ENCODE data around the gene ARHGAP19.

Gene ARHGAP19

GRCh38 chr10:97254694-97255093, 37.7 kb downstream of the ARHGAP19 start:
- Histone ChIP-seq H3K27ac (replicated peaks) (no peak overlapping the region), H3K27me3 (ENCODE audit: insufficient read depth, poor library complexity, severe bottlenecking) (no peaks in the 10 kb centered on the region), H3K4me3 (replicated peaks; ENCODE audit: insufficient read depth, low read length) (no peak overlapping the region)
- TF ChIP-seq GABPA (IDR thresholded peaks at IDR 0.05; ENCODE audit: low read depth) (no peak), CTCF (IDR thresholded peaks at IDR 0.05; ENCODE audit: insufficient read depth, low read length) (no peak), POLR2AphosphoS5 (IDR thresholded peaks at IDR 0.05; ENCODE audit: low read depth) (no peak), SPI1 (IDR thresholded peaks at IDR 0.05; ENCODE audit: borderline replicate concordance, low read depth) (no peak)
- TF ChIP-seq, protein P1, sequence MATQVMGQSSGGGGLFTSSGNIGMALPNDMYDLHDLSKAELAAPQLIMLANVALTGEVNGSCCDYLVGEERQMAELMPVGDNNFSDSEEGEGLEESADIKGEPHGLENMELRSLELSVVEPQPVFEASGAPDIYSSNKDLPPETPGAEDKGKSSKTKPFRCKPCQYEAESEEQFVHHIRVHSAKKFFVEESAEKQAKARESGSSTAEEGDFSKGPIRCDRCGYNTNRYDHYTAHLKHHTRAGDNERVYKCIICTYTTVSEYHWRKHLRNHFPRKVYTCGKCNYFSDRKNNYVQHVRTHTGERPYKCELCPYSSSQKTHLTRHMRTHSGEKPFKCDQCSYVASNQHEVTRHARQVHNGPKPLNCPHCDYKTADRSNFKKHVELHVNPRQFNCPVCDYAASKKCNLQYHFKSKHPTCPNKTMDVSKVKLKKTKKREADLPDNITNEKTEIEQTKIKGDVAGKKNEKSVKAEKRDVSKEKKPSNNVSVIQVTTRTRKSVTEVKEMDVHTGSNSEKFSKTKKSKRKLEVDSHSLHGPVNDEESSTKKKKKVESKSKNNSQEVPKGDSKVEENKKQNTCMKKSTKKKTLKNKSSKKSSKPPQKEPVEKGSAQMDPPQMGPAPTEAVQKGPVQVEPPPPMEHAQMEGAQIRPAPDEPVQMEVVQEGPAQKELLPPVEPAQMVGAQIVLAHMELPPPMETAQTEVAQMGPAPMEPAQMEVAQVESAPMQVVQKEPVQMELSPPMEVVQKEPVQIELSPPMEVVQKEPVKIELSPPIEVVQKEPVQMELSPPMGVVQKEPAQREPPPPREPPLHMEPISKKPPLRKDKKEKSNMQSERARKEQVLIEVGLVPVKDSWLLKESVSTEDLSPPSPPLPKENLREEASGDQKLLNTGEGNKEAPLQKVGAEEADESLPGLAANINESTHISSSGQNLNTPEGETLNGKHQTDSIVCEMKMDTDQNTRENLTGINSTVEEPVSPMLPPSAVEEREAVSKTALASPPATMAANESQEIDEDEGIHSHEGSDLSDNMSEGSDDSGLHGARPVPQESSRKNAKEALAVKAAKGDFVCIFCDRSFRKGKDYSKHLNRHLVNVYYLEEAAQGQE (IDR thresholded peaks at IDR 0.05; ENCODE audit: insufficient replicate concordance, low read depth): no peak
- DNase-seq (ENCODE audit: low read depth in 1 of 2, low spot score in 1 of 2): no peak

- DNase-seq (ENCODE audit: low read depth in 1 of 2, low spot score in 1 of 2): no peak
- Histone ChIP-seq H3K27me3 (ENCODE audit: insufficient read depth, poor library complexity, severe bottlenecking) (no peaks in the 10 kb centered on the region), H3K27ac (replicated peaks) (no peak overlapping the region), H3K4me3 (replicated peaks; ENCODE audit: insufficient read depth, low read length) (no peak overlapping the region)
- TF ChIP-seq POLR2AphosphoS5 (IDR thresholded peaks at IDR 0.05; ENCODE audit: low read depth) (no peak), SPI1 (IDR thresholded peaks at IDR 0.05; ENCODE audit: borderline replicate concordance, low read depth) (no peak), CTCF (IDR thresholded peaks at IDR 0.05; ENCODE audit: insufficient read depth, low read length) (no peak), GABPA (IDR thresholded peaks at IDR 0.05; ENCODE audit: low read depth) (no peak)
- TF ChIP-seq, protein P1 (IDR thresholded peaks at IDR 0.05; ENCODE audit: insufficient replicate concordance, low read depth): no peak
Measured at GRCh38 chr10:97250952-97251351, 41.5 kb downstream of the ARHGAP19 start.

DNA sequence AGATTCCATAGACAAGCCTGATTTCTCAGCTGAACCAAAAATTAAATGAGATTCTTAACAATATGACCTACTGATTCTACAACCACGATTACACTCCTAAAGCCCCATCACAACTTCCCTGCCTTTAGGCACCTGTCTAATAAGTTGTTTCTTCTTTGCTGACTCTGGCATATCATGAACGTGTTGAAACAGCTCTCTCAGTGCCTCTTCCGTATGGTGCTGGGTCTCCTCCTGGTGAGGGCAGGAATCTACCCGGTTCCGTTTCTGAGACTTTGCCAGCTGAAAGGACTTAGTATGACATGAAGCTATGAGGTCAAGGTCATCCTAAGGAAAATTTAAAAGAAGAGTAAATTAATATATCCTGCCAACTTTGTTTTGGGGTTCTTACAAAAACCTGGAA, 48.6 kb downstream of the ARHGAP19 start:
- H3K4me3 ChIP-seq (replicated peaks; ENCODE audit: insufficient read depth, low read length): no peak overlapping the region
- no peak for DNase-seq (ENCODE audit: low read depth in 1 of 2, low spot score in 1 of 2)
- TF ChIP-seq POLR2AphosphoS5 (IDR thresholded peaks at IDR 0.05; ENCODE audit: low read depth): no peak
- TF ChIP-seq SPI1 (IDR thresholded peaks at IDR 0.05; ENCODE audit: borderline replicate concordance, low read depth): no peak
- no peak for TF ChIP-seq CTCF (IDR thresholded peaks at IDR 0.05; ENCODE audit: insufficient read depth, low read length)
- no peak for TF ChIP-seq GABPA (IDR thresholded peaks at IDR 0.05; ENCODE audit: low read depth)
- TF ChIP-seq, protein P1 (IDR thresholded peaks at IDR 0.05; ENCODE audit: insufficient replicate concordance, low read depth): no peak
- no peaks in the 10 kb centered on the region for H3K27me3 ChIP-seq (ENCODE audit: insufficient read depth, poor library complexity, severe bottlenecking)
- no peak overlapping the region for H3K27ac ChIP-seq (replicated peaks)
